ENCODE measurements around the gene FAM177B.

FAM177B gene

DNA sequence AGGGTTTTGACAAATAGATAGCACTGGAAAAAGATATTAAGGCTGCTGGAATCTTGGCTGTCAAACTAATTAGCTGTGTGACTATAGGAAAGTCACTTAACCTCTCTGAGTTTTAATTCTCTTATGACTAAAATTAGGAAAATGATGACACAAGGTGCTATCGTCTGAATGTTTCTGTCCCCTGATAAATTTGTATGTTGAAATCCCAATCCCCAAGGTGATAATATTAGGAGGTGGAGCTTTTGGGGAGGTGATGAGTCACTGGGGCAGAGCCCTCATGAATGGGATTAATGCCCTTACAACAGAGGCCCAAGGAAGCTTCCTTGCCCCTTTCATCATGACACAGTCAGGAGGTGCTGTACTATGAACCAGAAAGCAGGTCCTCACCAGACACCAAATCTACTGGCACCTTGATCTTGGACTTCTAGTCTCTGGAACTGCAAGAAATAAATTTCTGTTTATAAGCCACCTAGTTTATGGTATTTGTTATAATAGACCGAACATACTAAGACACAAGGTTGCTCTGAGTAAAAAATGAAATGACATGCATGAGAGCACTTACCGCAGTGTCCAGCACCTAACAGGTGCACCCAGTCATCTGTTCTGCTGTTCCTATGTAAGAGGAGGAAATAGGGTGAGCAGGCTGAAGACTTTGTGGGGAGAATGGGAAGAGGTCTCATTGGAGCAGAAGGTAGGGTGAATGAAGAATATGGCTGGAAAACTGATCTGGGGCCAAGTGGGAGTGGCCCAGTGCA is 51.6 kb downstream of the FAM177B start:
- DNase-seq: no peak

DNA sequence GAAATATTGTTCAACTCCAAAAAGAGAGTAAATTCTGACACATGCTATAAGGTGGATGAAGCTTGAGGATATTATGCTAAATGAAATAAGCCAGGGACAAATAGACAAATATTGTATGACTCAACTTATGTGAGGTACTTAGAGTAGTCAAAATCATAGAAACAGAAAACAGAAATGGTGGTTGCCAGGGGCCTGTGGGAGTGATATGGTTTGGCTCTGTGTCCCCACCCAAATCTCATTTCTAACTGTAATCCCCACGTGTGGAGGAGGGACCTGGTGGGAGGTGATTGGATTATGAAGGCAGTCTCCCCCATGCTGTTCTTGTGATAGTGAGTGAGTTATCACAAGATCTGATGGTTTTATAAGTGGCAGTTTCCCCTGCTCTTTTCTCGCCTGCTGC is 53.1 kb downstream of the FAM177B start:
- no peak for DNase-seq

DNA sequence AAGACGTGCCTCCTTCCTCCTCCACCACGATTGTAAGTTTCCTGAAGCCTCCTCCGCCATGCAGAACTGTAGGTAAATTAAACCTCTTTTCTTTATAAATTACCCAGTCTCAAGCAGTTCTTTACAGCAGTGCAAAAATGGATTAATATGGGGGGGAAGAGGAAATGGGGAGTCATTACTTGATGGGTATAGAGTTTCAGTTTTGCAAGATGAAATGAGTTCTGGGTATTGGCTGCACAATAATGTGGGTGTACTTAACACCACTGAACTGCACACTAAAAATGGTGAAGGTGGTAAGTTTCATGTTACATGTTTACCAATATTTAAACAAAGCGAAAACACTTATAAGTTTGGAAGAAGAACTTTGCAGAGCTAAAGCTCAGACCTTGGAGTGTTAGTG is 53.5 kb downstream of the FAM177B start:
- no peak for DNase-seq

DNA sequence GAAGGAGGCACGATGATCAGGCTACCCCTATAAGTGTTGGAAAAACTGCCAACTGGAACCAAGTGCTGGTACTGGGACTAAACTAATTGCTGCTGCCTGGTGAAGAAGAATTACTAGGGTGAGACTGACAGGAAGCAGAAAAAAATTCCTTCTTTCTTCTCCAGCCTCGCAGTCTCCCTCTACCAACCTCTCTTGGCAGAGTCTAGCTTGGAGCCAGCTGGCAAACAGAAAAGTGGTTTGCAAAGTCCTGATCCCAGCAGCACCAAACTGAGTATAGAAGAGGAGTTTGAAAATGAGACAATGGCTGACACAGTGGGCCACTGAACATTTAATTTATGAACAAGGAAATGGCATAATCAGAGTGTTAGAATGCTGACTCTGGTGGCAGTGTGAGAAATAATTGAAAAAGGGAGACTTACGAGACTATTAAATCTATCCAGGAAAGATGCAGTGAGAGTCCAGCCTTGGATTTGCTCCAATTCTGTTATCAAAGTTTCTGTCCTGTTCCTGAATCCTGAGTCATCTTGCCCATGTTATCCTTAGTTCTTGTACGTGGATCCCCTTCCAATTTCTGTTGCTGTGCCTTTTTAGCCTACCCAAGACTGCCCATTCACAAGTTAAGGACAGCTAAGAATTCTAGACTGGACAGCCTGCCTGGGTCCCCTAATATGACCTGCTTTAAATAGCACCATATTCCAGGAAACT is 54.2 kb downstream of the FAM177B start:
- no peak for DNase-seq

DNA sequence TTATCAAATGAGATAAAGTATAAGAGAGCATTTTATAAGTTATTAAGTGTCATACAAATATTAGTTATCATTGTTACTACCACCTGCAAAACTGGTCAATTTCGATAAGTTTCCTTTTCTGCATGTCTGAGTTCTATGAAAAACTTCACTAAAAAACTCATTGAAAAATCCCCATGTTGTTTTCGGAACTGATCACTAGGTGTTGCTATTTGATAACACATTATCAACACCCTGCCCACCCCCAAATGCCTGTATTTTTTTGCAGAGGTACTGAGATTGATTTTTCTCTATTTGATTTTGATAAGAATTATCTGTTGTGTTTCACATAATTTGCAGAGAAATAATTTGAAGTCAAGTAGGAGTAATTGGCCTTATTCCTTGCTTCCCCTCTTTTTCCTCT is 55.7 kb downstream of the FAM177B start:
- no peak for DNase-seq

DNA sequence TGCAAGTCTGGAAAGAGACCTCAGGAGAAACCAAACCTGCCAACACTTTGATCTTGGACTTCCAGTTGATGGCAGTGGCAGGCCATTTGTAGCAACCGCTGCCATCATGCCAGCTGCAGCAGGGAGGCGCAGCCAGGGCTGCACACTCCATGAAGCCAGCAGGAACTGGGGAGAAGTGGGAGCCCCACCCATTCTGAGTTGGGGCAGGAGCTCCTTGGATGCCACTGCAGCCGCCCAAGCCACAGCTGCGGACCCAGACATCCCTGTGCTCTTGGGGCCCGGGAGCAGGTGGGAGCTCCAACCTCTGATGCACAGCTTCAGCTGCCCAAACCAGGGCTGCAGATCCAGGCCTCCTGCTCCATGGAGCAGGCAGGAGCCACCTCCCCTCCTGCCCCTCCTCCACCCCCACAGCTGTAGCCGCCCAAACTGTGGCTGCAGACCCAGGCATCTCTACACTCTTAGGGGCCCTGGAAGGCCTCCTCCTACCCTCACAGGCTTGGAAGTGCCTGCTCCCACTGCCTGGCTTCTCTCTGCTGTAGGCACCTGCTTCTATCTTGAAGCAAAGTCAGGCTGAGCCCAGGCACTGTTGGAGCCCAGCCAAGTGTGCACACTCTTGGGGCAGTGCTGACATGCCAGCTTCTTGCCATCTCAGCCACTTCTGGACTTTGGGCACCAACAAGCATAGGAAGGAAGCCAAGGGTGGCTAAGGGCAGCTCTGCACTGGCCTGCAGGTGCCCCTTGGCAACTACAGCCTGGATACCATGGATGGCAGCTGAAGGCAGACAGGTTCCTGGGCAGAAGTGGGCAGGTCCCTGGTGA is 57.9 kb downstream of the FAM177B start:
- no peak for DNase-seq

DNA sequence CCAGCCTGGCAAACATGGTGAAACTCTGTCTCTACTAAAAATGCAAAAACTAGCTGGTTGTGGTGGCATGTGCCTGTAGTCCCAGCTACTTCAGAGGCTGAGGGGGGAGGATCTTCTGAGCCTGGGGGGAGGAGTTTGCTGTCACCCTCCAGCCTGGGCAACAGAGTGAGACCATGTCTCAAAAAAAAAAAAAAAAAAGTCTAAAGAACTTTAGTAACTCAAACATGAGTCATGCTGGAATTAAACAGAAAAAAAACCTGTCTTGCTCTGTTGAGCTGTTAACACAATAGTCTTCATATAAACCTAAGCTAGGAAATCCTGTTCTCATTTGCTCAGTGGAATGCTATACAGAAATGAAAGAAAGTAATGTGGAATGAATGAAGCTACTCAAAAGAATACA is 61.1 kb downstream of the FAM177B start:
- no peak for DNase-seq

DNA sequence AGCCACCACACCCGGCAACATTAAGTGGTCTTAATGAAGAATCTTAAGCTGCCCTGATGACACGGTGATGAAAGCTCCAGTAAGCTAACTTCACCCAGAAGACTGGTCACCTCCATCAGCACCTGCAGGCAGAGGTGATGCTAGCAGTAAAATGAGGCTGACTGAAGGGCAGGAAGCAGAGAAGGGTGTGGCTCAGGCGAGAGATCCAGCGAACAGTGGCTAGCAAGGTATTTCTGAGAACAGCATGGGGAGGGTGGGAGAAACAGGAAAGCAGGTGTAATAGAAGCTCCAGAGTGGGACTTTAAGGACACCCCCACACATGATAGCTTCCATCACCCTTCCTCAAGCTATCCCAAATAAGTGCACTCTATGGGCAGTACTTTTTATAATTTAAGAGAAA is 62.0 kb downstream of the FAM177B start:
- DNase-seq: no peak

All from activated CD4-positive, CD25-positive, alpha-beta regulatory T cell (primary cell).